Activated CD8-positive, alpha-beta memory T cell treated with anti-CD3 and anti-CD28 coated beads for 4 hours (primary cell): ENCODE measurements around the gene FLT4.
"Not testable (repeated sequence)": the region's sequence is repeated elsewhere in the genome, so short reads cannot be mapped to it uniquely, and the experiment has no call there.

Experiments used
- DNase-seq, 2 donors: peaks; one replicate each; pipeline ENCODE4 v3.0.0-alpha.2; 2020; ENCODE audit warnings: low read depth in 2 of 2

FLT4 gene

GRCh38 chr5:180670157-180670556 is 20.8 kb upstream of the FLT4 start:
- no peak for DNase-seq

- no peak for DNase-seq
These were observed 20.3 kb upstream of the FLT4 start for GRCh38 chr5:180669661-180670060.

DNA sequence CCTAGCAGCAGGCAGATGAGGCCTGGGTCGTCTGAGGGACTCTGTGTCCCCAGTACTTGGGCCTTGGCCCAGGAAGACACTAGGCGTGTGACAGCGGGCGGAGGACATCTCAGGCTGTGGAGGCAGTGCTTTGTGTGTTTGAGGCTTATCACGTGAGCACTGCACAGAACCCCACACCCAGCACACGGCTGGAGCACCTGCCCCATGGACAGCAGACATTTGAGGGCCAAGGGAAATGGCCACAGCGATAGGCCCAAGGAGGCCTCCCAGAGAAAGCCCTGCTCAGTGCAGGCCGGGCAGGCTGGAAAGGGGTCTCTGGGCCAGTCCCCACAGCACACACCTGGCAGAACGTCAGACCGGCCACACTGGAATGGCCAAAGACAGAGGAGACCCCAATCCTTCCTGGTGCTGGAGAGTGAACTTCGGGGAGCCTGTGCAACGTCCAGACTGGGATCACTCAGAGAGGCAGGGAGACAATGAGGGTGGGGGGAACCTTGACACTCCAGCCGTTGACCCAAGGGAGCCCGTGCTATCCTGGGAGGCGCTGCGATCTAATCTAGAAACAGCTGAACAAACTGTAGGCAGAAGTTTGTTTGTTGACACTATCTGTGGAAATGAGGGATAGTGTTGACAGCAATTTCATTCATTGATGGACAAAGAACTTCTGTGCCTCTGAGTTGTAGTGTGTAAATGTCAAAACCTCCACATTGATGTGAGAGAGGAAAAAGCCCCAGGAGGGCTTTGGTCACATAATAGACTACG is 19.6 kb upstream of the FLT4 start:
- DNase-seq = no peak

DNA sequence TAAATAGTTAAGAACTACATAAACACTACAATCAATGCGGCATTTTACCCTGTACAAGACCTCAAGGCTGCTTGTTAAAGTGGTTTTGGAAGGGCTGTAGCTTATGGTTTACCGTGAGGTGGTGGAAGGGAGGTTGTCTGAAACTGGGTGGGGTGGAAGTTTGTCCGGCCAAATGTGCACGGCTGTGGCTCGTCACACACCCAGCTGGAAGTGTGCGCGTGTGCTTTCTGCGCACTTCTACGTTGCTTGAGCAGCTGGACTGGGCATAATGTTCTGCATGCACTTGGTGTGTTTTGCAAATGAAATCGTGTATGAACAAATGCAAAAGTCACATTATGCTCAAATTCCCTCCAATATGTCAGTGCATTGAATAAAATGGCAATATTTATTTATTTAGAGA is 17.4 kb upstream of the FLT4 start:
- DNase-seq = no peak

DNA sequence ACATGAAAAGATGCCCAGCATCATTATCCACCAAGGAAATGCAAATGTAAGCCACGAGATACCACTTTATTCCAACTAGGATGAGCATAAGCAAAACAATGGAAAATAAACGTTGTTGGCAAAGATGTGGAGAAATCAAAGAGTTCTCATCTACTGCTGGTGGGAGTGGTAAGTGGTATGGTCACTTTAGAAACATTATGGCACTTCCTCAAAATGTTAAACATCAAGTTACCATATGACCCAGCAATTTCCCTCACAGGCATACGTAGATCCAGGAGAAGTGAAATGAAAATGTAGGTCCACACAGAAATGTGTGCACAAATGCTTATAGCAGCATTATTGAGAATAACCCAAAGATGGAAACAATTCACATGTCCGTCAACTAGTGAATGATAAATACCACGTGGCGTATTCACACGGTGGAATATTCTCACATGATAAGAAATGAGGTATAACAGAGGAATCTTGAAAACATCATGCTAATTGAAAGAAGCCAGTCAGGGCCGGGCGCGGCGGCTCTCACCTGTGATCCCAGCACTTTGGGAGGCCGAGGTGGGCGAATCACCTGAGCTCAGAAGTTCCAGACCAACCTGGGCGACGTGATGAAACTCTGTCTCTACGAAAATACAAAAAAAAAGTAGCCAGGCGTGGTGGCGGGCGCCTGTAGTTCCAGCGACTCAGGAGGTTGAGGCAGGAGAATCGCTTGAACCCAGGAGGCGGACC is 16.4 kb upstream of the FLT4 start:
- DNase-seq = no peak

GRCh38 chr5:180658774-180659564 is 9.6 kb upstream of the FLT4 start:
- DNase-seq = no peak

- DNase-seq = not testable (repeated sequence)
These were observed 5.8 kb upstream of the FLT4 start for GRCh38 chr5:180655243-180655642.

DNA sequence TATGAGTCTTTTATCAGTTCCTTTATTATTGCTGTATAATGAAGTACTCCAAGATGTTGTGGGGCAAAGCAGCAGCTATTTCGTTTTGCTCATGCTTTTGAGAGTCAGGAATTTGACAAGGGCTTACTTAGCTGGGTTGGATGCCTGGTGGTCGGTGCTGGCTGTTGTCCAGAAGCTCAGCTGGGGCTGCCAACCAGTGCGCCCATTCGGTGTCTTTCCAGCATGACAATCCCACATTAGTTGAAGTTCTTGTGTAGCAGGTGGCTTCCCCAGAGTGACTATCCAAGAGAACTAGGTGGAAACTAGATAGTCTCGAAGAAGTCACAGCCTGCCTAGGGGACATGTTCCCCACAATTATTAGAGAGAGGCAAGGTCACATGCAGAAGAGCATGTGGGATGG is 3.4 kb upstream of the FLT4 start:
- no peak for DNase-seq

DNA sequence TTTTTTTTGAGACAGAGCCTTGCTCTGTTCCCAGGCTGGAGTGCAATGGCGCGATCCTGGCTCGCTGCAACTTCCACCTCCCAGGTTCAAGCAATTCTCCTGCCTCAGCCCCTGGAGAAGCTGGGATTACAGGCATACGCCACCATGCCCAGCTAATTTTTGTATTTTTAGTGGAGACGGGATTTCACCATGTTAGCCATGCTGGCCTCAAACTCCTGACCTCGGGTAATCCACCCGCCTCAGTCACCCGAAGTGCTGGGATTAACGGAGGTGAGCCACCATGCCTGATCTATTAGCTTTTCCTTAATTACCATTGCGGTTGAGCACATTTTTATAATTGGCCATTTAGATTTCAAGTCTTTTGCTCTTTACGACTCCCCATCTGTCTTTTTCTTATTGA is 2.9 kb upstream of the FLT4 start:
- DNase-seq = no peak

DNA sequence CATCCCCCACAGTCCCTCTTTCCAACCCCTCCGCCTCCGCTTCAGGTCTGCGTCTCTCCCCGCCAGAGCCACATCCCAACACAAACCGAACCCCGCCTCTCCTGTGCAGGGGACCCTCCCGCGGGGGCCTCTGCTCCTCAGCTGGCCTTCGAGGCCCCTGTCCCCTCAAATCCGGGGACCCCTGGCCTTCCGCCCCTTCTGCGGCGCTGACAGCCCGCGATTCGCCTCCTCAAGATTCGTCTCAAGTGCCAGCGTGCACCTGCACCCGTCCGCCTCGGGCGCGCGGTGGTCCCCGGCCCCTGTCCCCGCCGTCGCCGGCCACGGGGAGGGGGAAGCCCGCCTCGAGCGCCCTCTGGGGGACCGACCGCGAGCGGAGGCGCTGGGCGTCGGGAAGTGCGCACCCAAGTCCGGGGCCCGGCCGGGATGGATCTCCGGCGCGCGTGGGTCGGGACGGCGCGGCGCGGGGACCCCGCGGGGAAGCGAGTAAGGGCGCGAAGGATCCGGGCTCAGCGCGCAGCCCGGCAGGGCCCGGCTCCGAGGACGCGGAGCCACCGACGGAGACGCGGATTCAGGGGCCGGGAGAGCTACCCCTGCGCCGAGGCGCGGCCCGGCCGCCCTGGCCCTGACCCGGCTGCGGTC is 623 bp downstream of the FLT4 start:
- DNase-seq = no peak

GRCh38 chr5:180647941-180648500 is 1.4 kb downstream of the FLT4 start:
- no peak for DNase-seq

- DNase-seq = no peak
These were observed 1.9 kb downstream of the FLT4 start for GRCh38 chr5:180647465-180647864.

- DNase-seq = no peak
These were observed 2.5 kb downstream of the FLT4 start for GRCh38 chr5:180646963-180647305.

- no peak for DNase-seq
These were observed 3.0 kb downstream of the FLT4 start for GRCh38 chr5:180646289-180646962.

- DNase-seq = no peak
These were observed 3.9 kb downstream of the FLT4 start for GRCh38 chr5:180645274-180646204.

DNA sequence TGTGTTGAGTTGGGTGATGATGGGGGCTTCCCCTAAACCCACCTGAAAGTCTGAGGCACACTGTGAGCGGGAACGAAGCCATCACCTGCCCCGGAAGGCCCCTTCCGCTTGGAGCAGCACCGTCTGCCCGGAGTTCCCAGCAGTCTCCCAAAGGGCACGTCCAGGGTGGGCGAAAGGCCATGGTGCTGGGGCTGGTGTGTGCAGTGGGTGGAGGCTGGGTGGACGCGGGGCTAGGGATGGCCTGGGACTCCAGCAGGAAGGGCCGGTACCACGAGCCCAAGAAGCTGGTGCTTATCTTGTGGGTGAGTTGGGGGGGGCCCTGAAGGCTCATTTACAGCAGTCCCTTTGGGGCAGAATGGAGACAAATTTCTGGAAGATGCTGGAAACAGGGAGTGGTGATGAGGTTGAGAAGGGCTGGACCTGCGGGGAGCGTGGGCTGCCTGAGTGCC is 4.6 kb downstream of the FLT4 start:
- DNase-seq = no peak

- no peak for DNase-seq
These were observed 5.1 kb downstream of the FLT4 start for GRCh38 chr5:180644129-180644824.

DNA sequence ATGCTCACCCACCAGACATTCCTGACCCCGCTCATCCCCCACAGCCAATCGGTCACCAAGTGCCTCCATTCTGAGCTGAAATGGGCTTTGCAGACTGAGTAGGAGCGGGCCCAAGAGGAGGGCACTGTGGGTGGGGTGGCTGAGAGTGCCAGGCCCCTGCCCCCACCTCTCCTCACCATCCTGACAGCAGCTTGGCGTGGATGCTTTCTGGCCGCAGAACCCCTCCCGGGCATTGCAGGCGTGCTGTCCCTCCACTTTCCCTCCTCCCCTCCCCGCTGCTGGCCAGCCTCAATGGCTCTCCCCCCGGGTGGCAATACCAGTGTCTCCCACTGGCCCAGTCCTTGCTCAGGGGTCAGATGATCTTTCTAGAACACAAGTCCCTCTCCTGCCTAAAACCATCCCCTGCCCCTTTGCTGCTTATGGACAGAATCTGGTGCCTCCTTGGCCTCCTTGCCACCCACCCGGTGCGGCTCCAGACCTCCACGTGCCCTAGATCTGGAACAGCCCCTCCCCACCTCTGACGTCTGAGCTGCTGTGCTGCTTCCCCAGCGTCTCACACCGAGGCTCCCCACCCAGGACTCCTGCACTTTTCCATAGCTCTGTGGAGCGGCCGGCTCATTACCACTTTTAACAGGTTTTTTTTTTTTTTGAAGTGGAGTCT is 6.1 kb downstream of the FLT4 start:
- no peak for DNase-seq

DNA sequence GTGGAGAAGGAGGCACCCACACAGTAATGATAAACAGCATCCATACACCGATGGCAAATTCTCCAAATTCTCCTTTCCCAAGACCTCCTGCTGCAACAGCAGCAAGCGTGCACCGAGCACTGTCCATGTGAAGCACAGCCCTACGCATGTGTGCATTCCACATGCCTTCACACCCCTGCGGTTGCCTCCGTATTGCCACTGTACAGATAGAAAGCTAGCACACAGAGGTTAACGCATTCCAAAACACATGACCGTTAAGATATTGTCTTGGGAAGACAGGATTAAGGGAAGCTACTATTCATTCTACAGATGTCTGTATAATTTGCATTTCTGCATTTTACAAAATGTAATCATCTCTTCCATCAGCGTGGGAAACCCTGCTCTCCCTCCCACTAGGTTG is 6.6 kb downstream of the FLT4 start:
- DNase-seq = no peak
